Calu3 (cell line): ENCODE results near the gene SIGLEC6. TPM values are rescaled to one million over a fixed set of nuclear protein-coding genes. Genes with fewer than 3 reads are reported as not detected.
A peak's percentile ranks its signal among the peaks of the same experiment; 100 is the strongest.

Source experiments
- BruUV-seq: library from RNA; stranded (reverse); fragments of 400-500 nt; replicated peaks from 2 replicates; lab custom pipeline; 2021; lab: Mats Ljungman, UMichigan
- CTCF ChIA-PET: fragments of 300-600 bp; sonication (Branson Sonifier 250); formaldehyde crosslinking; loops from one replicate; lab custom pipeline; 2022; ENCODE audit warnings: antibody characterized with exemption; lab: Charles Lee
- DNase-seq: peaks from one replicate; pipeline ENCODE4 v3.0.0; 2022
- H3K27ac Mint-ChIP-seq: one replicate; pipeline ENCODE4 v1.8.0; 2022; ENCODE audit warnings: mixed read lengths; ENCODE audit not compliant: unreplicated experiment
- H3K27me3 Mint-ChIP-seq: one replicate; pipeline ENCODE4 v1.8.0; 2022; ENCODE audit warnings: mixed read lengths; ENCODE audit not compliant: unreplicated experiment
- H3K36me3 Mint-ChIP-seq: one replicate; pipeline ENCODE4 v1.8.0; 2022; ENCODE audit warnings: mild to moderate bottlenecking, moderate library complexity, mixed read lengths; ENCODE audit not compliant: insufficient read depth, unreplicated experiment
- H3K4me1 Mint-ChIP-seq: one replicate; pipeline ENCODE4 v1.8.0; 2022; ENCODE audit warnings: mild to moderate bottlenecking, low read depth, mixed read lengths; ENCODE audit not compliant: unreplicated experiment
- H3K4me3 Mint-ChIP-seq: one replicate; pipeline ENCODE4 v1.8.0; 2022; ENCODE audit warnings: mild to moderate bottlenecking, low read depth, moderate library complexity, mixed read lengths; ENCODE audit not compliant: unreplicated experiment
- H3K9me3 Mint-ChIP-seq: one replicate; pipeline ENCODE4 v1.8.0; 2022; ENCODE audit warnings: low read depth, mixed read lengths; ENCODE audit not compliant: unreplicated experiment
- intact Hi-C: fragments of 100-400 bp; cut with micrococcal nuclease; formaldehyde crosslinking; loops from one replicate; pipeline ENCODE4 v1.10.0; 2022; ENCODE audit not compliant: unreplicated experiment
- total RNA-seq: library from RNA; stranded (reverse); gene quantifications from 2 replicates; pipeline ENCODE4 v1.2.3, GENCODE V29; 2022
- TF ChIP-seq, protein P1 (sequence below): fragments of 200-600 bp; IDR thresholded peaks from one replicate; pipeline ENCODE4 v1.8.0; 2022; ENCODE audit warnings: antibody characterized with exemption; ENCODE audit not compliant: unreplicated experiment

Gene SIGLEC6
- total RNA-seq, 1 experiment from 2014 or later = not detected

GRCh38 chr19:51560339-51560738 lies 28.9 kb upstream of the SIGLEC6 start:
- intact Hi-C loops = no loop called here
- Mint-ChIP-seq H3K9me3 (peaks cover 4% of the 10 kb centered on the region), H3K36me3 (no peaks in the 10 kb centered on the region), H3K27me3 (peaks cover 71% of the 10 kb centered on the region), H3K4me3 (no peak overlapping the region), H3K4me1 (no peaks in the 10 kb centered on the region), H3K27ac (no peak overlapping the region)
- no peak for DNase-seq
- no TSS peak for BruUV-seq
- CTCF ChIA-PET = no interaction called here
- TF ChIP-seq, protein P1, sequence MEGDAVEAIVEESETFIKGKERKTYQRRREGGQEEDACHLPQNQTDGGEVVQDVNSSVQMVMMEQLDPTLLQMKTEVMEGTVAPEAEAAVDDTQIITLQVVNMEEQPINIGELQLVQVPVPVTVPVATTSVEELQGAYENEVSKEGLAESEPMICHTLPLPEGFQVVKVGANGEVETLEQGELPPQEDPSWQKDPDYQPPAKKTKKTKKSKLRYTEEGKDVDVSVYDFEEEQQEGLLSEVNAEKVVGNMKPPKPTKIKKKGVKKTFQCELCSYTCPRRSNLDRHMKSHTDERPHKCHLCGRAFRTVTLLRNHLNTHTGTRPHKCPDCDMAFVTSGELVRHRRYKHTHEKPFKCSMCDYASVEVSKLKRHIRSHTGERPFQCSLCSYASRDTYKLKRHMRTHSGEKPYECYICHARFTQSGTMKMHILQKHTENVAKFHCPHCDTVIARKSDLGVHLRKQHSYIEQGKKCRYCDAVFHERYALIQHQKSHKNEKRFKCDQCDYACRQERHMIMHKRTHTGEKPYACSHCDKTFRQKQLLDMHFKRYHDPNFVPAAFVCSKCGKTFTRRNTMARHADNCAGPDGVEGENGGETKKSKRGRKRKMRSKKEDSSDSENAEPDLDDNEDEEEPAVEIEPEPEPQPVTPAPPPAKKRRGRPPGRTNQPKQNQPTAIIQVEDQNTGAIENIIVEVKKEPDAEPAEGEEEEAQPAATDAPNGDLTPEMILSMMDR = no peak

DNA sequence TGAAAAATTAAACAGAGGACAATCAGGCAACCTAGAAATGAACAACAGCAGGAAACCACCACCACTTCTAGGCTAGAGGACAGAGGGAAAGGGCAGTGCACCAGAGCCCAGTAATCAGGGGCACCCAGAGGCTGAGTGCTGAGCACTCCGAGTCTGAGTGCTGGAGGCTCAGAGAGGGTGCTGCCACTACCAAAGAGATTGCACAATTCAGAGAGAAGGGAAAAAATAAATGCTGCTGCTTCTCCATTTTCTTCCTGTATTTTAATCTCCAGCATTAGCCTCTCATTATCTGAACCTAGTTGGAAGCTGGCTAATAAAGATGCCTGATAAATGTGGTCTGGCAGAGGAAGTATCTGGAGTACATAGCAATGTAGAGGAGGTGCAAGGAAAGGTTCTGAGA lies 27.8 kb upstream of the SIGLEC6 start:
- no peak for DNase-seq
- H3K4me3 Mint-ChIP-seq = no peak overlapping the region
- CTCF ChIA-PET = no interaction called here
- intact Hi-C loops = loop anchor here (10.0 kb wide), 1 partner anchor 96 kb away; no protein-coding TSS in a partner anchor
- H3K9me3 Mint-ChIP-seq = peaks cover 4% of the 10 kb centered on the region
- H3K27me3 Mint-ChIP-seq = peaks cover 60% of the 10 kb centered on the region
- BruUV-seq = no TSS peak
- TF ChIP-seq, protein P1 = no peak
- H3K4me1 Mint-ChIP-seq = no peaks in the 10 kb centered on the region
- H3K36me3 Mint-ChIP-seq = no peaks in the 10 kb centered on the region
- H3K27ac Mint-ChIP-seq = no peak overlapping the region

DNA sequence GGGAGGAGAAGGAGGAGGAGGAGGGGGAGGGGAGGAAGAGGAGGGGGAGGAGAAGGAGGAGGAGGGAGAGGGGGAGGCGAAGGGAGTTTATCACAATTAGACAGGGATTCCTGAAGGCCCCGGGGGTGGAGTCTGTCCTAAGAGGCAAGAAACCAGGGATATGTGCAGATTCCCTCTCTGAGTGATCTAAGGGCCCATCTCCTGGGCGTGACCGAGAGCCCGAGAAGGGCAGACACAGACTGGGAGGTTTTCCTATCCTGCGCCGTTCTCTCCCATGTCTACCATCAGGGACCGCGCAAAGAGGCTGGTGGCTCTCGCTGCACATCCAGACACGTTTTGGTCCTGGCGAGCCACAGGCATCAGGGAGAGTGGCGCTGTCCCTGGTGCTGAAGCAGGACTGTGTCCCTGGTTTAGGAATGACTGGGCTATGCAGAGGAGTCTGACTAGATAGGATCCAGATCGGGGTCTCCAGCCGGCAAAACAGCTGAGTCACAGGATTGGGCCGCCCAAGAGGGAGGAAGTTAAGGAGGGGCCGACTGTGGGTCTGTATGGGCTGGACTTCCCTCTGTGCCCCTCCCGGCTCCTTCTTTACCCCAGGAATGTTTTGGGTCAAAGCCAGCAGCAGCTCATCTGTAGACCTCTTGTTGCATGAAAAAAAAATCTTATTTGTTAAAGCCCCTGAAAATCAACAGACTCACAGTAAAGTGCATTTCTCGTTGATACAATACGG lies 21.7 kb upstream of the SIGLEC6 start:
- DNase-seq = peak; percentile 81
- Mint-ChIP-seq H3K4me3 (no peak overlapping the region), H3K27ac (no peak overlapping the region), H3K27me3 (peaks cover 28% of the 10 kb centered on the region), H3K36me3 (no peaks in the 10 kb centered on the region), H3K4me1 (peaks cover 7% of the 10 kb centered on the region), H3K9me3 (peaks cover 2% of the 10 kb centered on the region)
- CTCF ChIA-PET = no interaction called here
- intact Hi-C loops = loop anchor here (10.0 kb wide), 1 partner anchor 102 kb away; no protein-coding TSS in a partner anchor
- TF ChIP-seq, protein P1 = no peak
- BruUV-seq = no TSS peak

- Mint-ChIP-seq H3K4me3 (no peak overlapping the region), H3K4me1 (peaks cover 13% of the 10 kb centered on the region)
- TF ChIP-seq, protein P1 = no peak
These were observed 21.1 kb upstream of the SIGLEC6 start for GRCh38 chr19:51552608-51552995.

More at GRCh38 chr19:51552608-51552995, 21.1 kb upstream of the SIGLEC6 start:
- BruUV-seq = no TSS peak
- peaks cover 2% of the 10 kb centered on the region for H3K9me3 Mint-ChIP-seq
- H3K27me3 Mint-ChIP-seq = peaks cover 27% of the 10 kb centered on the region
- H3K27ac Mint-ChIP-seq = no peak overlapping the region
- DNase-seq = no peak
- H3K36me3 Mint-ChIP-seq = no peaks in the 10 kb centered on the region
- CTCF ChIA-PET = no interaction called here
- intact Hi-C loops = loop anchor here (10.0 kb wide), 1 partner anchor 102 kb away; no protein-coding TSS in a partner anchor
